H1 (cell line): ENCODE data around the gene PGA5. TPM values are rescaled to one million over a fixed set of nuclear protein-coding genes. Genes with fewer than 3 reads are reported as not detected.

Source experiments
- CTCF ChIA-PET: fragments of 300-600 bp; sonication (Branson Sonifier 250); formaldehyde crosslinking; loops from one replicate; lab custom pipeline; 2021; ENCODE audit not compliant: partially characterized antibody; lab: Charles Lee
- POLR2A ChIA-PET: fragments of 300-600 bp; sonication (Branson Sonifier 250); formaldehyde crosslinking; loops from one replicate; lab custom pipeline; 2021; ENCODE audit warnings: inconsistent platforms; ENCODE audit not compliant: partially characterized antibody; lab: Charles Lee
- DNase-seq, 2 experiments: peaks; one replicate each; pipeline versions ENCODE4 v3.0.0 to v3.0.0-alpha.2; 2010 to 2022; ENCODE audit warnings: low spot score in 2 of 2, low read depth in 1 of 2, mixed read lengths in 1 of 2
- FAIRE-seq: peaks from 2 replicates; lab custom pipeline; 2011; peaks lifted over from hg19 to GRCh38; lab: Jason Lieb, UNC
- H2AFZ ChIP-seq: 2 replicates; pipeline ENCODE4 v1.8.1; 2012; ENCODE audit warnings: low read length, inconsistent platforms
- H2AK5ac ChIP-seq: 2 replicates; pipeline ENCODE4 v1.6.1; 2013; ENCODE audit warnings: low read depth, low read length
- H2BK120ac ChIP-seq: replicated peaks from 2 replicates; pipeline ENCODE3; 2013; ENCODE audit warnings: low read depth, low read length, inconsistent platforms
- H2BK12ac ChIP-seq: 2 replicates; pipeline ENCODE4 v1.6.1; 2013; ENCODE audit warnings: low read depth, low read length
- H2BK15ac ChIP-seq: 2 replicates; pipeline ENCODE4 v1.6.1; 2013; ENCODE audit warnings: low read length
- H2BK20ac ChIP-seq: 2 replicates; pipeline ENCODE4 v1.6.1; 2013; ENCODE audit warnings: low read length
- H2BK5ac ChIP-seq: 2 replicates; pipeline ENCODE4 v1.6.1; 2013; ENCODE audit warnings: low read depth, low read length
- H3K14ac ChIP-seq: 2 replicates; pipeline ENCODE4 v1.6.1; 2013; ENCODE audit warnings: inconsistent platforms; ENCODE audit not compliant: insufficient read length
- H3K18ac ChIP-seq: 2 replicates; pipeline ENCODE4 v1.6.1; 2013; ENCODE audit warnings: low read length; ENCODE audit errors: extremely low read depth
- H3K23ac ChIP-seq: 2 replicates; pipeline ENCODE4 v1.6.1; 2013; ENCODE audit warnings: inconsistent platforms; ENCODE audit not compliant: insufficient read length
- H3K23me2 ChIP-seq: 2 replicates; pipeline ENCODE4 v1.6.1; 2013; ENCODE audit warnings: low read depth, low read length
- H3K27ac ChIP-seq: 2 replicates; pipeline ENCODE4 v1.6.1; 2011; ENCODE audit warnings: low read depth, low read length, inconsistent platforms
- H3K27me3 ChIP-seq, 4 experiments: replicated peaks in 1 of 4; 1 replicate in 1 of 4; 2 replicates in 3 of 4; pipeline versions ENCODE4 v1.6.1 to v1.8.1; 2011 to 2013; ENCODE audit warnings: low read length in 3 of 4, mild to moderate bottlenecking in 3 of 4, inconsistent platforms in 2 of 4, mixed read lengths in 2 of 4, moderate library complexity in 1 of 4; ENCODE audit not compliant: control insufficient read depth in 3 of 4, insufficient read depth in 3 of 4; ENCODE audit errors: extremely low read depth in 1 of 4
- H3K36me3 ChIP-seq, 4 experiments: 2 replicates each; pipeline versions ENCODE4 v1.6.1 to v1.8.1; 2011 to 2013; ENCODE audit warnings: mild to moderate bottlenecking in 4 of 4, low read length in 3 of 4, moderate library complexity in 2 of 4, control low read depth in 1 of 4, inconsistent platforms in 1 of 4; ENCODE audit not compliant: insufficient read depth in 4 of 4, control insufficient read depth in 2 of 4
- H3K4ac ChIP-seq: replicated peaks from 2 replicates; pipeline ENCODE3; 2013; ENCODE audit warnings: low read length, low read depth, mixed read lengths, inconsistent platforms; ENCODE audit not compliant: insufficient read length
- H3K4me1 ChIP-seq, 4 experiments: replicated peaks in 1 of 4; 1 replicate in 1 of 4; 2 replicates in 3 of 4; pipeline versions ENCODE4 v1.6.1 to v1.8.1; 2011 to 2013; ENCODE audit warnings: low read length in 3 of 4, inconsistent platforms in 2 of 4, mixed read lengths in 1 of 4; ENCODE audit not compliant: insufficient read depth in 4 of 4, control insufficient read depth in 3 of 4
- H3K4me2 ChIP-seq, 2 experiments: 2 replicates each; pipeline versions ENCODE4 v1.6.1 to v1.8.1; 2011 to 2013; ENCODE audit warnings: low read depth in 2 of 2, low read length in 2 of 2, control low read depth in 1 of 2, inconsistent platforms in 1 of 2, mild to moderate bottlenecking in 1 of 2; ENCODE audit not compliant: insufficient read depth in 1 of 2
- H3K4me3 ChIP-seq, 4 experiments: fragments of 200-600, 300-600 bp in 1 of 4; sonication (generic), shearing (Covaris generic), sonication (Bioruptor Twin) in 1 of 4; 2 replicates each; pipeline versions ENCODE4 v1.5.1 to v1.8.1; 2011 to 2016; ENCODE audit warnings: low read length in 4 of 4, low read depth in 3 of 4, control low read depth in 2 of 4, inconsistent platforms in 2 of 4, mild to moderate bottlenecking in 2 of 4, mixed read lengths in 1 of 4, moderate library complexity in 1 of 4; ENCODE audit not compliant: insufficient read depth in 2 of 4; ENCODE audit errors: extremely low read depth in 1 of 4
- H3K56ac ChIP-seq: replicated peaks from 2 replicates; pipeline ENCODE3; 2013; ENCODE audit warnings: low read depth, mild to moderate bottlenecking, mixed read lengths, low read length, inconsistent platforms; ENCODE audit not compliant: insufficient read length
- H3K79me1 ChIP-seq: 2 replicates; pipeline ENCODE4 v1.6.1; 2013; ENCODE audit warnings: low read depth, low read length, control low read depth
- H3K79me2 ChIP-seq, 2 experiments: 2 replicates each; pipeline versions ENCODE4 v1.6.1 to v1.8.1; 2012 to 2013; ENCODE audit warnings: low read length in 2 of 2, mild to moderate bottlenecking in 2 of 2, inconsistent platforms in 1 of 2; ENCODE audit not compliant: insufficient read depth in 2 of 2, control insufficient read depth in 1 of 2
- H3K9ac ChIP-seq, 4 experiments: replicated peaks in 1 of 4; 1 replicate in 1 of 4; 2 replicates in 3 of 4; pipeline versions ENCODE4 v1.6.1 to v1.8.1; 2011 to 2013; ENCODE audit warnings: low read depth in 3 of 4, low read length in 3 of 4, control low read depth in 2 of 4, mild to moderate bottlenecking in 2 of 4, moderate library complexity in 2 of 4, inconsistent platforms in 1 of 4; ENCODE audit errors: extremely low read depth in 1 of 4
- H3K9me3 ChIP-seq, 2 experiments: 2 replicates each; pipeline versions ENCODE4 v1.6.1 to v1.8.1; 2012 to 2013; ENCODE audit warnings: mild to moderate bottlenecking in 2 of 2, moderate library complexity in 2 of 2, control low read depth in 1 of 2, inconsistent platforms in 1 of 2, low read depth in 1 of 2, low read length in 1 of 2, mixed read lengths in 1 of 2; ENCODE audit not compliant: insufficient read depth in 2 of 2
- H4K20me1 ChIP-seq, 2 experiments: replicated peaks in 1 of 2; 2 replicates each; pipeline versions ENCODE3 to v1.8.1; 2011 to 2013; ENCODE audit warnings: inconsistent platforms in 2 of 2, low read length in 2 of 2, mild to moderate bottlenecking in 1 of 2; ENCODE audit not compliant: insufficient read depth in 2 of 2, control insufficient read depth in 1 of 2
- H4K5ac ChIP-seq: 2 replicates; pipeline ENCODE4 v1.6.1; 2013; ENCODE audit warnings: low read length, low read depth, mixed read lengths, inconsistent platforms; ENCODE audit not compliant: insufficient read length
- H4K8ac ChIP-seq: 2 replicates; pipeline ENCODE4 v1.8.0; 2013; ENCODE audit warnings: mild to moderate bottlenecking, moderate library complexity, low read length, inconsistent platforms; ENCODE audit not compliant: insufficient read depth; ENCODE audit errors: extremely low read depth
- H4K91ac ChIP-seq: replicated peaks from 2 replicates; pipeline ENCODE3; 2013; ENCODE audit warnings: low read length, mixed read lengths, inconsistent platforms; ENCODE audit not compliant: insufficient read length
- ATF2 ChIP-seq: IDR thresholded peaks from 2 replicates; pipeline ENCODE4 v1.6.1; 2012; ENCODE audit warnings: low read length, inconsistent platforms
- POLR2A ChIP-seq, 2 experiments: IDR thresholded peaks; 1 replicate in 1 of 2; 2 replicates in 1 of 2; pipeline ENCODE4 v1.6.1; 2011; ENCODE audit warnings: low read depth in 2 of 2, low read length in 2 of 2, mild to moderate bottlenecking in 2 of 2; ENCODE audit errors: control extremely low read depth in 1 of 2
- SP4 ChIP-seq: IDR thresholded peaks from 2 replicates; pipeline ENCODE4 v1.6.1; 2012; ENCODE audit warnings: low read length, inconsistent platforms
- SUZ12 ChIP-seq: fragments of 200-600 bp; sonication (generic); IDR thresholded peaks from 2 replicates; pipeline ENCODE4 v1.6.1; 2012; ENCODE audit warnings: mild to moderate bottlenecking, inconsistent platforms, low read length, moderate library complexity, mixed read lengths
- TEAD4 ChIP-seq: IDR thresholded peaks from 2 replicates; pipeline ENCODE4 v1.6.1; 2012; ENCODE audit warnings: low read depth, low read length, inconsistent platforms, mixed read lengths
- WGBS, 2 experiments: shearing (Covaris generic) in 1 of 2; methylation state at CpG; one replicate each; pipeline versions ENCODE4 v1.1.6 to v1.1.7; 2013 to 2015; ENCODE audit warnings: low lambda C conversion rate in 2 of 2, mixed read lengths in 2 of 2, inconsistent platforms in 1 of 2, low coverage in 1 of 2, missing lambda C conversion rate in 1 of 2; ENCODE audit not compliant: insufficient replicate concordance in 2 of 2, insufficient coverage in 1 of 2, insufficient read length in 1 of 2; ENCODE audit errors: extremely low coverage in 1 of 2, missing lambda C conversion rate in 1 of 2; 5-methylcytosine and 5-hydroxymethylcytosine counted together
- polyA plus RNA-seq, 7 experiments: library from polyadenylated mRNA; depleted of rRNA in 3 of 7; stranded (reverse) in 5 of 7; unstranded in 2 of 7; fragments of >200 nt in 5 of 7; fragments of 200-250 nt in 2 of 7; gene quantifications; 1 replicate in 5 of 7; 2 replicates in 1 of 7; 4 replicates in 1 of 7; pipeline versions ENCODE4 v1.2.1 to v1.2.3, GENCODE V29; 2011 to 2013; ENCODE audit warnings: missing spikeins in 2 of 7, mixed read lengths in 2 of 7
- total RNA-seq: library from RNA; stranded (reverse); fragmentation: NEBNext Ultra II Directional; extraction: Animal tissue kit (Norgen Biotek cat#: 25700); gene quantifications from 2 replicates; pipeline ENCODE4 v1.2.1, GENCODE V29; 2021

Gene PGA5
- total and polyA plus RNA-seq, 2 of the 8 experiments (the other 6 are each of a cell fraction or from before 2014, with no cell fraction given) = 0.67 to 2.0 TPM

GRCh38 chr11:61268588-61269250 is 27.7 kb downstream of the PGA5 start:
- no peak overlapping the region for H2AK5ac ChIP-seq
- peaks cover 3 to 11% of the 10 kb centered on the region in 2 experiments for H4K20me1 ChIP-seq
- H3K36me3 ChIP-seq = peaks cover 0 to 10% (median 3%) of the 10 kb centered on the region in 4 experiments; a peak in 4 of 8 replicates
- H3K14ac ChIP-seq = no peak overlapping the region
- CTCF ChIA-PET = interaction anchor here (0.7 to 1.2 kb wide), 2 partner anchors 14 to 82 kb away, joined by 3 to 4 read pairs; no protein-coding TSS in a partner anchor
- H3K9me3 ChIP-seq = no peaks in the 10 kb centered on the region
- POLR2A ChIA-PET = interaction anchor here (0.6 kb wide), 1 partner anchor 1538 kb away, joined by 3 read pairs; no protein-coding TSS in a partner anchor
- H2AFZ ChIP-seq = no peak overlapping the region
- no peak overlapping the region for H2BK15ac ChIP-seq
- no peaks in the 10 kb centered on the region for H3K4me1 ChIP-seq
- 94% methylated on average over 15 of the region's 15 CpGs; no CpG with 5 or more reads in 1 of the 2 experiments for WGBS, 2 experiments
- no peaks in the 10 kb centered on the region for H3K27me3 ChIP-seq
- no peak overlapping the region for H4K5ac ChIP-seq
- H4K8ac ChIP-seq = peak overlapping the region; percentile 14; the same call in 1 of the 2 replicates
- H3K23me2 ChIP-seq = peaks cover 14% of the 10 kb centered on the region
- H2BK5ac ChIP-seq = no peak overlapping the region
- H3K56ac ChIP-seq = no peak overlapping the region
- H3K18ac ChIP-seq = no peak overlapping the region
- no peak overlapping the region for H3K4me2 ChIP-seq
- DNase-seq = no peak
- no peak overlapping the region for H2BK12ac ChIP-seq
- FAIRE-seq = no peak
- no peak overlapping the region for H3K27ac ChIP-seq
- H3K9ac ChIP-seq = no peak overlapping the region
- no peak overlapping the region for H2BK120ac ChIP-seq
- H2BK20ac ChIP-seq = no peak overlapping the region
- H4K91ac ChIP-seq = no peak overlapping the region
- peaks cover 2% of the 10 kb centered on the region; the same call in 1 of the 2 replicates for H3K79me1 ChIP-seq
- no peak overlapping the region for H3K4me3 ChIP-seq
- no peak overlapping the region for H3K23ac ChIP-seq
- no peak overlapping the region for H3K4ac ChIP-seq
- no peaks in the 10 kb centered on the region; a peak in 1 of 4 replicates for H3K79me2 ChIP-seq
- no peak for TF ChIP-seq SUZ12
- TF ChIP-seq ATF2 = no peak
- TF ChIP-seq TEAD4 = no peak
- no peak for TF ChIP-seq POLR2A (IDR thresholded peaks at IDR 0.05; ENCODE audit: control extremely low read depth in 1 of 2, low read depth in 2 of 2, low read length in 2 of 2)
- no peak for TF ChIP-seq SP4
